ENCODE data around the gene PRR7.

PRR7 gene

GRCh38 chr5:177445917-177446199 is 756 bp upstream of the PRR7 start:
- Histone ChIP-seq H3K27me3 (replicated peaks; ENCODE audit: control insufficient read depth, insufficient read depth, low read length, poor library complexity, severe bottlenecking) (no peaks in the 10 kb centered on the region), H3K27ac (ENCODE audit: insufficient read depth, low read length, poor library complexity, severe bottlenecking) (peak overlapping the region; percentile 93), H3K4me3 (ENCODE audit: insufficient read depth, low read depth, low read length, poor library complexity, severe bottlenecking) (peak overlapping the region; percentile 53), H3K4me1 (ENCODE audit: control insufficient read depth, insufficient read depth, low read length, poor library complexity, severe bottlenecking) (peaks cover 49% of the 10 kb centered on the region), H3K36me3 (ENCODE audit: control insufficient read depth, insufficient read depth, low read length) (peaks cover 28% of the 10 kb centered on the region), H3K9me3 (ENCODE audit: control insufficient read depth, low read length) (no peaks in the 10 kb centered on the region)
- no peak for DNase-seq

- H3K27ac ChIP-seq (ENCODE audit: insufficient read depth, low read length, poor library complexity, severe bottlenecking): peak overlapping the region; percentile 93
- peaks cover 41% of the 10 kb centered on the region for H3K4me1 ChIP-seq (ENCODE audit: control insufficient read depth, insufficient read depth, low read length, poor library complexity, severe bottlenecking)
- H3K27me3 ChIP-seq (replicated peaks; ENCODE audit: control insufficient read depth, insufficient read depth, low read length, poor library complexity, severe bottlenecking): no peaks in the 10 kb centered on the region
- H3K9me3 ChIP-seq (ENCODE audit: control insufficient read depth, low read length): no peaks in the 10 kb centered on the region
- peaks cover 15% of the 10 kb centered on the region for H3K36me3 ChIP-seq (ENCODE audit: control insufficient read depth, insufficient read depth, low read length)
- H3K4me3 ChIP-seq (ENCODE audit: insufficient read depth, low read depth, low read length, poor library complexity, severe bottlenecking): peak overlapping the region; percentile 53
- DNase-seq: peak; percentile 70 to 75 (median 70)
These were observed 524 bp downstream of the PRR7 start for GRCh38 chr5:177447066-177447610.

- peaks cover 9% of the 10 kb centered on the region for H3K36me3 ChIP-seq (ENCODE audit: control insufficient read depth, insufficient read depth, low read length)
- H3K27me3 ChIP-seq (replicated peaks; ENCODE audit: control insufficient read depth, insufficient read depth, low read length, poor library complexity, severe bottlenecking): no peaks in the 10 kb centered on the region
- peak overlapping the region; percentile 18 for H3K4me3 ChIP-seq (ENCODE audit: insufficient read depth, low read depth, low read length, poor library complexity, severe bottlenecking)
- H3K4me1 ChIP-seq (ENCODE audit: control insufficient read depth, insufficient read depth, low read length, poor library complexity, severe bottlenecking): peaks cover 41% of the 10 kb centered on the region
- H3K27ac ChIP-seq (ENCODE audit: insufficient read depth, low read length, poor library complexity, severe bottlenecking): peak overlapping the region; percentile 93
- no peak for DNase-seq
- no peaks in the 10 kb centered on the region for H3K9me3 ChIP-seq (ENCODE audit: control insufficient read depth, low read length)
These were observed 1.1 kb downstream of the PRR7 start for GRCh38 chr5:177447611-177448243.

- peaks cover 4% of the 10 kb centered on the region for H3K36me3 ChIP-seq (ENCODE audit: control insufficient read depth, insufficient read depth, low read length)
- peaks cover 41% of the 10 kb centered on the region for H3K4me1 ChIP-seq (ENCODE audit: control insufficient read depth, insufficient read depth, low read length, poor library complexity, severe bottlenecking)
- H3K4me3 ChIP-seq (ENCODE audit: insufficient read depth, low read depth, low read length, poor library complexity, severe bottlenecking): no peak overlapping the region
- no peaks in the 10 kb centered on the region for H3K9me3 ChIP-seq (ENCODE audit: control insufficient read depth, low read length)
- no peaks in the 10 kb centered on the region for H3K27me3 ChIP-seq (replicated peaks; ENCODE audit: control insufficient read depth, insufficient read depth, low read length, poor library complexity, severe bottlenecking)
- H3K27ac ChIP-seq (ENCODE audit: insufficient read depth, low read length, poor library complexity, severe bottlenecking): peak overlapping the region; percentile 93
- no peak for DNase-seq
These were observed 1.8 kb downstream of the PRR7 start for GRCh38 chr5:177448244-177448950.

GRCh38 chr5:177449140-177450061 is 2.8 kb downstream of the PRR7 start:
- H3K9me3 ChIP-seq (ENCODE audit: control insufficient read depth, low read length): no peaks in the 10 kb centered on the region
- peaks cover 40% of the 10 kb centered on the region for H3K4me1 ChIP-seq (ENCODE audit: control insufficient read depth, insufficient read depth, low read length, poor library complexity, severe bottlenecking)
- no peak for DNase-seq

GRCh38 chr5:177450667-177451424 is 4.2 kb downstream of the PRR7 start:
- DNase-seq: no peak
- no peaks in the 10 kb centered on the region for H3K27me3 ChIP-seq (replicated peaks; ENCODE audit: control insufficient read depth, insufficient read depth, low read length, poor library complexity, severe bottlenecking)
- no peak overlapping the region for H3K4me3 ChIP-seq (ENCODE audit: insufficient read depth, low read depth, low read length, poor library complexity, severe bottlenecking)
- H3K27ac ChIP-seq (ENCODE audit: insufficient read depth, low read length, poor library complexity, severe bottlenecking): no peak overlapping the region
- no peaks in the 10 kb centered on the region for H3K9me3 ChIP-seq (ENCODE audit: control insufficient read depth, low read length)
- peaks cover 35% of the 10 kb centered on the region for H3K4me1 ChIP-seq (ENCODE audit: control insufficient read depth, insufficient read depth, low read length, poor library complexity, severe bottlenecking)
- no peaks in the 10 kb centered on the region for H3K36me3 ChIP-seq (ENCODE audit: control insufficient read depth, insufficient read depth, low read length)

More at GRCh38 chr5:177449140-177450061, 2.8 kb downstream of the PRR7 start:
- H3K4me3 ChIP-seq (ENCODE audit: insufficient read depth, low read depth, low read length, poor library complexity, severe bottlenecking): no peak overlapping the region
- H3K36me3 ChIP-seq (ENCODE audit: control insufficient read depth, insufficient read depth, low read length): no peaks in the 10 kb centered on the region
- no peak overlapping the region for H3K27ac ChIP-seq (ENCODE audit: insufficient read depth, low read length, poor library complexity, severe bottlenecking)
- no peaks in the 10 kb centered on the region for H3K27me3 ChIP-seq (replicated peaks; ENCODE audit: control insufficient read depth, insufficient read depth, low read length, poor library complexity, severe bottlenecking)

GRCh38 chr5:177452688-177453638 is 6.3 kb downstream of the PRR7 start:
- Histone ChIP-seq H3K9me3 (ENCODE audit: control insufficient read depth, low read length) (no peaks in the 10 kb centered on the region), H3K4me1 (ENCODE audit: control insufficient read depth, insufficient read depth, low read length, poor library complexity, severe bottlenecking) (peaks cover 28% of the 10 kb centered on the region), H3K36me3 (ENCODE audit: control insufficient read depth, insufficient read depth, low read length) (no peaks in the 10 kb centered on the region), H3K27ac (ENCODE audit: insufficient read depth, low read length, poor library complexity, severe bottlenecking) (no peak overlapping the region), H3K27me3 (replicated peaks; ENCODE audit: control insufficient read depth, insufficient read depth, low read length, poor library complexity, severe bottlenecking) (no peaks in the 10 kb centered on the region), H3K4me3 (ENCODE audit: insufficient read depth, low read depth, low read length, poor library complexity, severe bottlenecking) (no peak overlapping the region)
- no peak for DNase-seq

GRCh38 chr5:177453852-177454396 is 7.3 kb downstream of the PRR7 start:
- Histone ChIP-seq H3K27me3 (replicated peaks; ENCODE audit: control insufficient read depth, insufficient read depth, low read length, poor library complexity, severe bottlenecking) (no peaks in the 10 kb centered on the region), H3K27ac (ENCODE audit: insufficient read depth, low read length, poor library complexity, severe bottlenecking) (peak overlapping the region; percentile 93), H3K36me3 (ENCODE audit: control insufficient read depth, insufficient read depth, low read length) (no peaks in the 10 kb centered on the region), H3K4me1 (ENCODE audit: control insufficient read depth, insufficient read depth, low read length, poor library complexity, severe bottlenecking) (peaks cover 20% of the 10 kb centered on the region), H3K4me3 (ENCODE audit: insufficient read depth, low read depth, low read length, poor library complexity, severe bottlenecking) (peak overlapping the region; percentile 44), H3K9me3 (ENCODE audit: control insufficient read depth, low read length) (no peaks in the 10 kb centered on the region)
- no peak for DNase-seq

Measured in effector memory CD4-positive, alpha-beta T cell (primary cell).